ENCODE data around the gene ZNF41.

- TF ChIP-seq CTCF (IDR thresholded peaks at IDR 0.05) (no peak), EP300 (IDR thresholded peaks at IDR 0.05) (no peak), POLR2A (IDR thresholded peaks at IDR 0.05) (no peak)
Measured at GRCh38 chrX:47420962-47421361, 62.1 kb downstream of the ZNF41 start.
